HUES6 (cell line): ENCODE measurements around the gene BACE1.
A peak's percentile ranks its signal among the peaks of the same experiment; 100 is the strongest.
"Not testable (repeated sequence)": the region's sequence is repeated elsewhere in the genome, so short reads cannot be mapped to it uniquely, and the experiment has no call there.

Experiments used
- H3K27ac ChIP-seq: 2 replicates; pipeline ENCODE4 v1.7.0; 2013; ENCODE audit warnings: low read depth, mild to moderate bottlenecking, low read length, inconsistent platforms
- H3K27me3 ChIP-seq: 2 replicates; pipeline ENCODE4 v1.6.1; 2013; ENCODE audit warnings: low read length; ENCODE audit not compliant: control insufficient read depth, insufficient read depth
- H3K36me3 ChIP-seq: 2 replicates; pipeline ENCODE4 v1.6.1; 2013; ENCODE audit warnings: low read length; ENCODE audit not compliant: control insufficient read depth, insufficient read depth
- H3K4me1 ChIP-seq: 2 replicates; pipeline ENCODE4 v1.6.1; 2013; ENCODE audit warnings: low read length; ENCODE audit not compliant: control insufficient read depth, insufficient read depth
- H3K4me3 ChIP-seq: 2 replicates; pipeline ENCODE4 v1.5.1; 2013; ENCODE audit warnings: low read depth, low read length
- H3K9ac ChIP-seq: one replicate; pipeline ENCODE4 v1.6.1; 2013; ENCODE audit warnings: mild to moderate bottlenecking, low read length
- H3K9me3 ChIP-seq: 2 replicates; pipeline ENCODE4 v1.6.1; 2013; ENCODE audit warnings: low read depth, low read length; ENCODE audit not compliant: control insufficient read depth, insufficient read depth

Gene BACE1

GRCh38 chr11:117327567-117328374 is 11.7 kb upstream of the BACE1 start, which contains the start of gene CEP164:
Gene CEP164 (plus strand): TSS chr11:117327854. CDS start chr11:117338587, 10,733 bp downstream.
- Histone ChIP-seq H3K36me3 (no peaks in the 10 kb centered on the region), H3K9me3 (no peaks in the 10 kb centered on the region), H3K4me1 (peaks cover 7% of the 10 kb centered on the region), H3K4me3 (peak within 1 kb of the TSS; percentile 83), H3K27ac (peak within 1 kb of the TSS; percentile 71), H3K27me3 (no peaks in the 10 kb centered on the region), H3K9ac (peak within 1 kb of the TSS; percentile 61)

GRCh38 chr11:117327255-117327566 is 11.2 kb upstream of the BACE1 start:
- H3K27me3 ChIP-seq, H3K4me1 ChIP-seq, H3K27ac ChIP-seq, H3K9me3 ChIP-seq, H3K9ac ChIP-seq, H3K36me3 ChIP-seq: not testable (repeated sequence)
- H3K4me3 ChIP-seq: peak overlapping the region; percentile 83

- no peaks in the 10 kb centered on the region for H3K9me3 ChIP-seq
- H3K27ac ChIP-seq: no peak overlapping the region
- no peak overlapping the region for H3K4me3 ChIP-seq
- H3K4me1 ChIP-seq: peaks cover 16% of the 10 kb centered on the region
- H3K36me3 ChIP-seq: no peaks in the 10 kb centered on the region
- peaks cover 3% of the 10 kb centered on the region; the same call in 1 of the 2 replicates for H3K27me3 ChIP-seq
- H3K9ac ChIP-seq: no peak overlapping the region
Measured at GRCh38 chr11:117319214-117319840, 3.3 kb upstream of the BACE1 start.

- Histone ChIP-seq H3K9ac (no peak overlapping the region), H3K9me3 (no peaks in the 10 kb centered on the region), H3K4me1 (peaks cover 19% of the 10 kb centered on the region), H3K27ac (no peak overlapping the region), H3K27me3 (peaks cover 3% of the 10 kb centered on the region; the same call in 1 of the 2 replicates), H3K36me3 (no peaks in the 10 kb centered on the region), H3K4me3 (no peak overlapping the region)
Measured at GRCh38 chr11:117318738-117319137, 2.7 kb upstream of the BACE1 start.

- peaks cover 19% of the 10 kb centered on the region for H3K4me1 ChIP-seq
- peak overlapping the region; percentile 43 for H3K9ac ChIP-seq
- H3K27ac ChIP-seq: no peak overlapping the region
- peak overlapping the region; percentile 55 for H3K4me3 ChIP-seq
- peaks cover 3% of the 10 kb centered on the region; the same call in 1 of the 2 replicates for H3K27me3 ChIP-seq
- no peaks in the 10 kb centered on the region for H3K9me3 ChIP-seq
- H3K36me3 ChIP-seq: no peaks in the 10 kb centered on the region
Measured at GRCh38 chr11:117315285-117316196, 515 bp downstream of the BACE1 start.

GRCh38 chr11:117314840-117315239 is 1.2 kb downstream of the BACE1 start:
- peak overlapping the region; percentile 43 for H3K9ac ChIP-seq
- peaks cover 19% of the 10 kb centered on the region for H3K4me1 ChIP-seq
- H3K27me3 ChIP-seq: peaks cover 3% of the 10 kb centered on the region; the same call in 1 of the 2 replicates
- no peak overlapping the region for H3K27ac ChIP-seq
- H3K4me3 ChIP-seq: peak overlapping the region; percentile 55
- H3K36me3 ChIP-seq: no peaks in the 10 kb centered on the region
- no peaks in the 10 kb centered on the region for H3K9me3 ChIP-seq

- peaks cover 3% of the 10 kb centered on the region; the same call in 1 of the 2 replicates for H3K27me3 ChIP-seq
- H3K4me1 ChIP-seq: peaks cover 19% of the 10 kb centered on the region
- no peaks in the 10 kb centered on the region for H3K9me3 ChIP-seq
- peak overlapping the region; percentile 55; the same call in 1 of the 2 replicates for H3K4me3 ChIP-seq
- H3K36me3 ChIP-seq: no peaks in the 10 kb centered on the region
- no peak overlapping the region for H3K27ac ChIP-seq
- no peak overlapping the region for H3K9ac ChIP-seq
Measured at GRCh38 chr11:117313828-117314768, 2.0 kb downstream of the BACE1 start.

- no peaks in the 10 kb centered on the region for H3K36me3 ChIP-seq
- H3K9me3 ChIP-seq: no peaks in the 10 kb centered on the region
- H3K4me3 ChIP-seq: no peak overlapping the region
- peaks cover 3% of the 10 kb centered on the region; the same call in 1 of the 2 replicates for H3K27me3 ChIP-seq
- no peak overlapping the region for H3K9ac ChIP-seq
- H3K4me1 ChIP-seq: peaks cover 19% of the 10 kb centered on the region
- H3K27ac ChIP-seq: no peak overlapping the region
Measured at GRCh38 chr11:117313091-117313490, 3.0 kb downstream of the BACE1 start.

GRCh38 chr11:117309310-117309709 is 6.7 kb downstream of the BACE1 start:
- Histone ChIP-seq H3K27ac (no peak overlapping the region), H3K9me3 (no peaks in the 10 kb centered on the region), H3K27me3 (no peaks in the 10 kb centered on the region), H3K4me3 (no peak overlapping the region), H3K36me3 (no peaks in the 10 kb centered on the region), H3K4me1 (peaks cover 7% of the 10 kb centered on the region), H3K9ac (no peak overlapping the region)

GRCh38 chr11:117305145-117305544 is 10.9 kb downstream of the BACE1 start:
- Histone ChIP-seq H3K27me3 (no peaks in the 10 kb centered on the region), H3K4me3 (no peak overlapping the region), H3K36me3 (no peaks in the 10 kb centered on the region), H3K27ac (no peak overlapping the region), H3K9ac (no peak overlapping the region), H3K9me3 (no peaks in the 10 kb centered on the region), H3K4me1 (peaks cover 26% of the 10 kb centered on the region)
